ENCODE results near the gene NIN.

GRCh38 chr14:50775357-50775756, 55.6 kb downstream of the NIN start:
- no peak for TF ChIP-seq CTCF (IDR thresholded peaks at IDR 0.05; ENCODE audit: low read length)
- TF ChIP-seq EZH2 (IDR thresholded peaks at IDR 0.05; ENCODE audit: borderline replicate concordance, low read length), result no peak

All from OCI-LY1 (cell line).